ENCODE data around the gene CNTNAP5. TPM values are rescaled to one million over a fixed set of nuclear protein-coding genes. Genes with fewer than 3 reads are reported as not detected.

CNTNAP5 gene
- total and polyA plus RNA-seq, 3 donors from 2014 or later, result 0.29 to 0.39 (median 0.31) TPM

- TF ChIP-seq, protein P1, sequence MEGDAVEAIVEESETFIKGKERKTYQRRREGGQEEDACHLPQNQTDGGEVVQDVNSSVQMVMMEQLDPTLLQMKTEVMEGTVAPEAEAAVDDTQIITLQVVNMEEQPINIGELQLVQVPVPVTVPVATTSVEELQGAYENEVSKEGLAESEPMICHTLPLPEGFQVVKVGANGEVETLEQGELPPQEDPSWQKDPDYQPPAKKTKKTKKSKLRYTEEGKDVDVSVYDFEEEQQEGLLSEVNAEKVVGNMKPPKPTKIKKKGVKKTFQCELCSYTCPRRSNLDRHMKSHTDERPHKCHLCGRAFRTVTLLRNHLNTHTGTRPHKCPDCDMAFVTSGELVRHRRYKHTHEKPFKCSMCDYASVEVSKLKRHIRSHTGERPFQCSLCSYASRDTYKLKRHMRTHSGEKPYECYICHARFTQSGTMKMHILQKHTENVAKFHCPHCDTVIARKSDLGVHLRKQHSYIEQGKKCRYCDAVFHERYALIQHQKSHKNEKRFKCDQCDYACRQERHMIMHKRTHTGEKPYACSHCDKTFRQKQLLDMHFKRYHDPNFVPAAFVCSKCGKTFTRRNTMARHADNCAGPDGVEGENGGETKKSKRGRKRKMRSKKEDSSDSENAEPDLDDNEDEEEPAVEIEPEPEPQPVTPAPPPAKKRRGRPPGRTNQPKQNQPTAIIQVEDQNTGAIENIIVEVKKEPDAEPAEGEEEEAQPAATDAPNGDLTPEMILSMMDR (IDR thresholded peaks at IDR 0.05), result no peak
- no peak for TF ChIP-seq POLR2A (IDR thresholded peaks at IDR 0.05)
- Histone ChIP-seq H3K9me3 (no peaks in the 10 kb centered on the region), H3K27me3 (no peaks in the 10 kb centered on the region), H3K27ac (no peak overlapping the region), H3K36me3 (ENCODE audit: low read depth, missing control alignments) (no peaks in the 10 kb centered on the region), H3K4me1 (no peaks in the 10 kb centered on the region), H3K4me3 (no peak overlapping the region)
- intact Hi-C loops (cut with DNase I; ENCODE audit: low total_unique reads), result no loop called here
- WGBS, 2 donors, result 79 to 84% methylated on average over 3 of the region's 3 CpGs
- no peak for DNase-seq
Observed at GRCh38 chr2:124753842-124754241, 728.8 kb downstream of the CNTNAP5 start.

DNA sequence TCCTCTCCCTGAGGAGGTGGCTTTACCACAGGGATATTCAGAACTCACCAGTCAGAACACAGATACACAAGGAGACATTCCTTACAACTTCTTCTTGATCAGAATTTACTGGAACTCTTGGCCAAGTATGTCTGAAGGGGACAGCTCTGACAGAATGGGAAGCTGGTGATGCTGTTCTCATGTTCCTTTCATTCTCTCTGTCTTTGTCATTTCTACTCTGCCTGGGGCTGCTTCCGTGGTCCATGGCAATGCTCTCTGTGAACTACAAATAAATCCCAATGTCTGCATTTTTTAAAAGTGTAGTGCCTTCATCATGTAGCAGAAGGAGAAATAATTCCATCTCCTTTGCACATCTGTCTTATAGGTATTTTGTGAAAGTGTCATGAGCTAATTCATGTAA is 730.3 kb downstream of the CNTNAP5 start:
- no peak for TF ChIP-seq POLR2A (IDR thresholded peaks at IDR 0.05)
- TF ChIP-seq, protein P1 (IDR thresholded peaks at IDR 0.05), result no peak
- no peaks in the 10 kb centered on the region for H3K36me3 ChIP-seq (ENCODE audit: low read depth, missing control alignments)
- H3K27me3 ChIP-seq, result no peaks in the 10 kb centered on the region
- intact Hi-C loops (cut with DNase I; ENCODE audit: low total_unique reads), result no loop called here
- WGBS, 2 donors, result 86% methylated on average over 1 of the region's 1 CpG
- no peak overlapping the region for H3K4me3 ChIP-seq
- no peaks in the 10 kb centered on the region for H3K9me3 ChIP-seq
- no peak overlapping the region for H3K27ac ChIP-seq
- DNase-seq, result no peak
- H3K4me1 ChIP-seq, result no peaks in the 10 kb centered on the region

GRCh38 chr2:124756048-124756447 is 731.0 kb downstream of the CNTNAP5 start:
- DNase-seq, result no peak
- TF ChIP-seq, protein P1 (IDR thresholded peaks at IDR 0.05), result no peak
- no peak for TF ChIP-seq POLR2A (IDR thresholded peaks at IDR 0.05)
- H3K36me3 ChIP-seq (ENCODE audit: low read depth, missing control alignments), result no peaks in the 10 kb centered on the region
- no peaks in the 10 kb centered on the region for H3K27me3 ChIP-seq
- WGBS, 2 donors, result 74 to 80% methylated on average over 4 of the region's 4 CpGs
- H3K4me1 ChIP-seq, result no peaks in the 10 kb centered on the region
- H3K4me3 ChIP-seq, result no peak overlapping the region
- H3K9me3 ChIP-seq, result no peaks in the 10 kb centered on the region
- intact Hi-C loops (cut with DNase I; ENCODE audit: low total_unique reads), result no loop called here
- H3K27ac ChIP-seq, result no peak overlapping the region

DNA sequence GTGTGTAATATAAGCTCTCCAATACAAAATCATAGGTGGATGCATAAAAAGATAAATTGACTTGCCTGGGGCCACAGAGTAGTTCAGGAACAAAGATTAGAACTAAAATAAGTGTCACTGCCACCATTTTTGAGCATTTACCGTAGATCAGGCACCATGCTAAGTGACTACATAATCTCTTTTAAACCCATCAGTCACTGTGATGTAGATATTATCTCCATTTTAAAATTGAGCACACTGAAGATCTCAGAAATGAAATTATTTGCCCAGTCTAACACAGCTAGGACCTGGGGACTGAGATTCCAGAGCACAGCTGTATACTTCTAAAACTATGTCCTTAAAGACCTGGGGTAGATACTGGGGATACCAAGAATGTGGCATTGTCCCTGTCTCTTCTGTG is 737.3 kb downstream of the CNTNAP5 start:
- no peak overlapping the region for H3K4me3 ChIP-seq
- intact Hi-C loops (cut with DNase I; ENCODE audit: low total_unique reads), result no loop called here
- no peaks in the 10 kb centered on the region for H3K9me3 ChIP-seq
- no peaks in the 10 kb centered on the region for H3K36me3 ChIP-seq (ENCODE audit: low read depth, missing control alignments)
- DNase-seq, result no peak
- WGBS, 2 donors, result 89 to 92% methylated on average over 1 of the region's 1 CpG
- H3K4me1 ChIP-seq, result no peaks in the 10 kb centered on the region
- H3K27ac ChIP-seq, result no peak overlapping the region
- H3K27me3 ChIP-seq, result no peaks in the 10 kb centered on the region
- no peak for TF ChIP-seq POLR2A (IDR thresholded peaks at IDR 0.05)
- TF ChIP-seq, protein P1 (IDR thresholded peaks at IDR 0.05), result no peak

DNA sequence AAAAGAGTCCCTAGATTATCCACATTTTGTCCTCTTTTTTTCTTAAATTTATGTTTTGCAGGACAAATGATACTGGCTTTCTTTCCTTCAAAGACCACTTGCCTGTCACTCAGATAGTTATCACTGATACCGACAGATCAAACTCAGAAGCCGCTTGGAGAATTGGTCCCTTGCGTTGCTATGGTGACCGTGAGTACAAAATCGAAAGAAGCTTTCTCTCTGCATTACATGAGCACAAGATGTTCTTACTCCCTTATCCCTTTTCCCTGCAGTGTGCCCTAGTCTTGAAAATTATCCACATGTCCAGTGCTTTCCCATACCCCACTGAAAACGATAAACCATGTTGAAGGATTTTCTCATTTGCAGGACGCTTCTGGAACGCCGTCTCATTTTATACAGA is 738.5 kb downstream of the CNTNAP5 start:
- DNase-seq, result no peak
- H3K4me1 ChIP-seq, result no peaks in the 10 kb centered on the region
- 64 to 70% methylated on average over 9 of the region's 9 CpGs for WGBS, 2 donors
- H3K36me3 ChIP-seq (ENCODE audit: low read depth, missing control alignments), result no peaks in the 10 kb centered on the region
- no peak overlapping the region for H3K4me3 ChIP-seq
- no peak overlapping the region for H3K27ac ChIP-seq
- no peak for TF ChIP-seq POLR2A (IDR thresholded peaks at IDR 0.05)
- TF ChIP-seq, protein P1 (IDR thresholded peaks at IDR 0.05), result no peak
- no peaks in the 10 kb centered on the region for H3K27me3 ChIP-seq
- intact Hi-C loops (cut with DNase I; ENCODE audit: low total_unique reads), result no loop called here
- H3K9me3 ChIP-seq, result no peaks in the 10 kb centered on the region
